HCT116 (cell line): Measurements from ENCODE around the gene TNP1. TPM values are rescaled to one million over a fixed set of nuclear protein-coding genes. Genes with fewer than 3 reads are reported as not detected.

ENCODE experiments used
- ATAC-seq: fragments of 200-7000 bp; cut with Tn5 transposase; 2 replicates; pipeline ENCODE4 v1.9.1; 2020; ENCODE audit warnings: mild to moderate bottlenecking, moderate library complexity
- BruUV-seq: library from RNA; stranded (reverse); fragments of 400-500 nt; replicated peaks from 2 replicates; lab custom pipeline; 2021; lab: Mats Ljungman, UMichigan
- CTCF ChIA-PET: fragments of 300-600 bp; sonication (Branson Sonifier 250); formaldehyde crosslinking; loops from one replicate; lab custom pipeline; 2021; ENCODE audit warnings: antibody characterized with exemption; lab: Charles Lee
- POLR2A ChIA-PET: fragments of 300-600, 350-600 bp; sonication (Branson Sonifier 250); formaldehyde crosslinking; loops from one replicate; lab custom pipeline; 2021; ENCODE audit warnings: antibody characterized with exemption; lab: Charles Lee
- RAD21 ChIA-PET, 2 experiments: fragments of 300-600 bp; sonication (Branson Sonifier 250); formaldehyde crosslinking; loops; one replicate each; lab custom pipeline; 2023; ENCODE audit warnings: low total read pairs in 2 of 2; ENCODE audit not compliant: uncharacterized antibody in 2 of 2, unreplicated experiment in 2 of 2, low non-redundant PET in 1 of 2; lab: Charles Lee
- DNase-seq: peaks from one replicate; pipeline ENCODE4 v3.0.0-alpha.2; 2010; ENCODE audit warnings: low read depth, low spot score
- H2AFZ ChIP-seq: fragments of 200-600 bp; shearing (Covaris generic), sonication (generic); 2 replicates; pipeline ENCODE4 v1.6.1; 2017; ENCODE audit warnings: low read depth, mixed run types, mixed read lengths, antibody characterized with exemption, low read length; ENCODE audit not compliant: poor library complexity, severe bottlenecking
- H3K27ac ChIP-seq: 2 replicates; pipeline ENCODE4 v1.5.1; 2012; ENCODE audit warnings: low read depth, low read length
- H3K27me3 ChIP-seq: fragments of 200-600 bp; sonication (generic); 2 replicates; pipeline ENCODE4 v1.6.1; 2016; ENCODE audit warnings: mixed run types, low read length, mixed read lengths; ENCODE audit not compliant: insufficient read depth
- H3K36me3 ChIP-seq, 2 experiments: fragments of 200-500 bp in 1 of 2; fragments of 200-600 bp in 1 of 2; sonication (Bioruptor generic) in 1 of 2; sonication (generic) in 1 of 2; 2 replicates each; pipeline versions ENCODE4 v1.5.1 to v1.6.1; 2014 to 2016; ENCODE audit warnings: low read length in 2 of 2, inconsistent platforms in 1 of 2, mixed read lengths in 1 of 2, mixed run types in 1 of 2; ENCODE audit not compliant: insufficient read depth in 2 of 2, control insufficient read depth in 1 of 2
- H3K4me1 ChIP-seq, 2 experiments: fragments of 200-600 bp in 1 of 2; sonication (generic) in 1 of 2; 2 replicates each; pipeline versions ENCODE4 v1.5.1 to v1.6.1; 2012 to 2017; ENCODE audit warnings: low read length in 2 of 2, inconsistent platforms in 1 of 2, mild to moderate bottlenecking in 1 of 2, mixed read lengths in 1 of 2, mixed run types in 1 of 2, moderate library complexity in 1 of 2; ENCODE audit not compliant: insufficient read depth in 2 of 2, control insufficient read depth in 1 of 2
- H3K4me2 ChIP-seq: fragments of 200-600 bp; sonication (generic); 2 replicates; pipeline ENCODE4 v1.6.1; 2017; ENCODE audit warnings: mixed run types, low read length, mixed read lengths
- H3K4me3 ChIP-seq, 2 experiments: fragments of 200-600 bp in 1 of 2; sonication (generic) in 1 of 2; replicated peaks in 1 of 2; 2 replicates each; pipeline ENCODE4 v1.5.1; 2011 to 2016; ENCODE audit warnings: low read length in 2 of 2, control low read depth in 1 of 2, low read depth in 1 of 2, mild to moderate bottlenecking in 1 of 2, mixed read lengths in 1 of 2, mixed run types in 1 of 2
- H3K79me2 ChIP-seq: fragments of 200-600 bp; sonication (generic); 2 replicates; pipeline ENCODE4 v1.6.1; 2017; ENCODE audit warnings: mild to moderate bottlenecking, mixed run types, low read length, moderate library complexity, mixed read lengths; ENCODE audit not compliant: insufficient read depth
- H3K9ac ChIP-seq: fragments of 200-600 bp; sonication (generic); 2 replicates; pipeline ENCODE4 v1.6.1; 2016; ENCODE audit warnings: low read length, mixed read lengths
- H3K9me2 ChIP-seq: fragments of 200-600 bp; sonication (generic), shearing (Covaris generic); 2 replicates; pipeline ENCODE4 v1.6.1; 2017; ENCODE audit warnings: mixed run types, mild to moderate bottlenecking, moderate library complexity; ENCODE audit not compliant: insufficient read depth
- H3K9me3 ChIP-seq, 2 experiments: fragments of 200-500 bp in 1 of 2; fragments of 200-600 bp in 1 of 2; sonication (Bioruptor generic) in 1 of 2; sonication (generic) in 1 of 2; 2 replicates each; pipeline ENCODE4 v1.6.1; 2014 to 2017; ENCODE audit warnings: low read length in 2 of 2, mixed read lengths in 2 of 2, inconsistent platforms in 1 of 2, low read depth in 1 of 2, mild to moderate bottlenecking in 1 of 2, mixed run types in 1 of 2, moderate library complexity in 1 of 2; ENCODE audit not compliant: control insufficient read depth in 1 of 2, insufficient read depth in 1 of 2
- H4K20me1 ChIP-seq: fragments of 200-600 bp; sonication (generic), shearing (Covaris generic); 2 replicates; pipeline ENCODE4 v1.6.1; 2017; ENCODE audit warnings: mixed run types, mild to moderate bottlenecking, moderate library complexity; ENCODE audit not compliant: insufficient read depth
- ATF3 ChIP-seq: IDR thresholded peaks from 2 replicates; pipeline ENCODE4 v1.6.1; 2012
- CBX3 ChIP-seq: IDR thresholded peaks from 2 replicates; pipeline ENCODE4 v1.6.1; 2012; ENCODE audit warnings: low read depth
- EGR1 ChIP-seq: IDR thresholded peaks from 2 replicates; pipeline ENCODE4 v1.6.1; 2012; ENCODE audit warnings: low read depth
- ELF1 ChIP-seq: IDR thresholded peaks from 2 replicates; pipeline ENCODE4 v1.6.1; 2012; ENCODE audit warnings: low read depth, borderline replicate concordance
- EZH2 ChIP-seq: fragments of 200-600 bp; sonication (generic); IDR thresholded peaks from 2 replicates; pipeline ENCODE4 v1.6.1; 2017; ENCODE audit warnings: antibody characterized with exemption, mixed run types
- EZH2phosphoT487 ChIP-seq: fragments of 200-600 bp; IDR thresholded peaks from 2 replicates; pipeline ENCODE4 v1.6.1; 2018; ENCODE audit warnings: antibody characterized with exemption, borderline replicate concordance
- FOSL1 ChIP-seq: IDR thresholded peaks from 2 replicates; pipeline ENCODE4 v1.6.1; 2012; ENCODE audit warnings: low read depth
- JUND ChIP-seq: IDR thresholded peaks from 2 replicates; pipeline ENCODE4 v1.6.1; 2012
- POLR2A ChIP-seq: IDR thresholded peaks from 2 replicates; pipeline ENCODE4 v1.7.0; 2011; ENCODE audit warnings: borderline replicate concordance; ENCODE audit not compliant: insufficient read depth, insufficient read length; ENCODE audit errors: extremely low read depth
- RAD21 ChIP-seq: IDR thresholded peaks from 2 replicates; pipeline ENCODE4 v1.6.1; 2012; ENCODE audit warnings: low read depth, mild to moderate bottlenecking
- SIN3A ChIP-seq: IDR thresholded peaks from 2 replicates; pipeline ENCODE4 v1.6.1; 2012; ENCODE audit warnings: low read depth
- SP1 ChIP-seq: IDR thresholded peaks from 2 replicates; pipeline ENCODE4 v1.6.1; 2012; ENCODE audit warnings: low read depth
- SRF ChIP-seq: IDR thresholded peaks from 2 replicates; pipeline ENCODE4 v1.6.1; 2012; ENCODE audit warnings: low read depth
- TCF7L2 ChIP-seq: IDR thresholded peaks from 2 replicates; pipeline ENCODE4 v1.7.0; 2011; ENCODE audit warnings: borderline replicate concordance, inconsistent platforms; ENCODE audit not compliant: insufficient read depth, insufficient read length; ENCODE audit errors: extremely low read depth
- YY1 ChIP-seq: IDR thresholded peaks from 2 replicates; pipeline ENCODE4 v1.6.1; 2011; ENCODE audit warnings: low read length, low read depth, moderate library complexity, mild to moderate bottlenecking; ENCODE audit not compliant: insufficient replicate concordance; ENCODE audit errors: extremely low read depth
- ZBTB33 ChIP-seq: IDR thresholded peaks from 2 replicates; pipeline ENCODE4 v1.6.1; 2011; ENCODE audit warnings: mild to moderate bottlenecking, low read length, moderate library complexity; ENCODE audit not compliant: insufficient replicate concordance; ENCODE audit errors: extremely low read depth
- ZFX ChIP-seq: fragments of 450-650 bp; IDR thresholded peaks from 2 replicates; pipeline ENCODE4 v1.6.1; 2017
- ZNF274 ChIP-seq: fragments of 200-500 bp; sonication (Bioruptor generic); IDR thresholded peaks from 2 replicates; pipeline ENCODE4 v1.6.1; 2014; ENCODE audit warnings: mild to moderate bottlenecking, low read depth, low read length, inconsistent platforms
- intact Hi-C: fragments of 100-400 bp; cut with micrococcal nuclease; formaldehyde crosslinking; loops from 2 replicates; pipeline ENCODE4 v1.10.0; 2022
- total RNA-seq: library from RNA; stranded (reverse); gene quantifications from one replicate; pipeline ENCODE4 v1.2.1, GENCODE V29; 2021; ENCODE audit not compliant: unreplicated experiment
- TF ChIP-seq, protein P1 (sequence below): IDR thresholded peaks from 2 replicates; pipeline ENCODE4 v1.6.1; 2012
- TF ChIP-seq, protein P2 (sequence below), 3 experiments: fragments of 200-600 bp in 1 of 3; sonication (generic) in 1 of 3; IDR thresholded peaks in 2 of 3; conservative IDR thresholded peaks in 1 of 3; 2 replicates each; pipeline ENCODE4 v1.5.1; 2012 to 2017; ENCODE audit warnings: low read depth in 2 of 3, low read length in 2 of 3, antibody characterized with exemption in 1 of 3, borderline replicate concordance in 1 of 3, control low read depth in 1 of 3, mild to moderate bottlenecking in 1 of 3, mixed read lengths in 1 of 3, mixed run types in 1 of 3, moderate library complexity in 1 of 3; ENCODE audit not compliant: insufficient read depth in 1 of 3

The TNP1 gene
- total RNA-seq, 1 experiment from 2014 or later = not detected

DNA sequence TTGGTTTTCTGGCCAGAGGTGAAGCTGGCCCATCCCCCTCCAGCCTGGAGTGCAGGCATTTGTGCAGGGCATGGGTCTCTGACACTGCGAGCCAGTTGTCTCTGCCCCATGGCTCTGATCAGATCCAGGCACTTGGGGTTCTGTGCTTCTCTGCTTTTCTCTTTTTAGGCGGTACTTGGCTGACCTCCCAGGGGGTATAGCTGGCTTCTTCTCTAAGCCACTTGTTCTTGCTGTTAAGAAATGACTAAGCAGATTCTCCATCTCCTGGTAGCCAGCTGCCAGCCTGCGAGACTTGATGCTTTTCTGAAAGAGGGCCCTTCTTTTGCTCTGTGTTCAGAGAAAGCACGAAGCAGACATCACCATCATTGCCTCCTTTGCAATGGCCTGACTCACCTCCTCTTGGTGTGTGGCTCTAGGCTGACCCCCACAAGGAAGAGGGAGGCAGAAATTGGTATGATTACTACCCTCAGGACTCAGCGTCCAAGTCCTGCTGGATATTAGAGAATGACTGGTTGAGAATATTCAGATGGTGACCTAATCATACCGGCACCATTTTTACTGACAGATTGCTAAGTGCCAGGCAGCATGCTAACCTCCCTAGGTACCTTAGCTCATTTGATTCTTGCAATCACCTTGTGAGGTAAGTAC, 32.7 kb downstream of the TNP1 start:
- no peak overlapping the region for H3K4me3 ChIP-seq
- no peak for ATAC-seq
- no peaks in the 10 kb centered on the region for H4K20me1 ChIP-seq
- BruUV-seq = no TSS peak
- no peak overlapping the region for H3K27ac ChIP-seq
- H3K36me3 ChIP-seq = no peaks in the 10 kb centered on the region
- no peaks in the 10 kb centered on the region for H3K79me2 ChIP-seq
- no peak for TF ChIP-seq EGR1
- no peak for TF ChIP-seq EZH2phosphoT487
- TF ChIP-seq ZFX = no peak
- TF ChIP-seq ZBTB33 = no peak
- no peak for TF ChIP-seq ZNF274
- TF ChIP-seq ELF1 = no peak
- TF ChIP-seq, protein P1, sequence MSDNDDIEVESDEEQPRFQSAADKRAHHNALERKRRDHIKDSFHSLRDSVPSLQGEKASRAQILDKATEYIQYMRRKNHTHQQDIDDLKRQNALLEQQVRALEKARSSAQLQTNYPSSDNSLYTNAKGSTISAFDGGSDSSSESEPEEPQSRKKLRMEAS = no peak
- TF ChIP-seq SRF = no peak
- TF ChIP-seq CBX3 = no peak
- no peak for TF ChIP-seq EZH2
- no peak for TF ChIP-seq SIN3A
- no peak for TF ChIP-seq TCF7L2
- TF ChIP-seq RAD21 = no peak
- no peak for TF ChIP-seq ATF3
- TF ChIP-seq, protein P2, sequence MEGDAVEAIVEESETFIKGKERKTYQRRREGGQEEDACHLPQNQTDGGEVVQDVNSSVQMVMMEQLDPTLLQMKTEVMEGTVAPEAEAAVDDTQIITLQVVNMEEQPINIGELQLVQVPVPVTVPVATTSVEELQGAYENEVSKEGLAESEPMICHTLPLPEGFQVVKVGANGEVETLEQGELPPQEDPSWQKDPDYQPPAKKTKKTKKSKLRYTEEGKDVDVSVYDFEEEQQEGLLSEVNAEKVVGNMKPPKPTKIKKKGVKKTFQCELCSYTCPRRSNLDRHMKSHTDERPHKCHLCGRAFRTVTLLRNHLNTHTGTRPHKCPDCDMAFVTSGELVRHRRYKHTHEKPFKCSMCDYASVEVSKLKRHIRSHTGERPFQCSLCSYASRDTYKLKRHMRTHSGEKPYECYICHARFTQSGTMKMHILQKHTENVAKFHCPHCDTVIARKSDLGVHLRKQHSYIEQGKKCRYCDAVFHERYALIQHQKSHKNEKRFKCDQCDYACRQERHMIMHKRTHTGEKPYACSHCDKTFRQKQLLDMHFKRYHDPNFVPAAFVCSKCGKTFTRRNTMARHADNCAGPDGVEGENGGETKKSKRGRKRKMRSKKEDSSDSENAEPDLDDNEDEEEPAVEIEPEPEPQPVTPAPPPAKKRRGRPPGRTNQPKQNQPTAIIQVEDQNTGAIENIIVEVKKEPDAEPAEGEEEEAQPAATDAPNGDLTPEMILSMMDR (IDR thresholded peaks at IDR 0.05 in 2 of 3, conservative IDR thresholded peaks at IDR 0.05 in 1 of 3; ENCODE audit: borderline replicate concordance in 1 of 3, insufficient read depth in 1 of 3, low read depth in 2 of 3, low read length in 2 of 3) = no peak
- no peak for TF ChIP-seq FOSL1
- TF ChIP-seq SP1 = no peak
- no peak for TF ChIP-seq YY1
- TF ChIP-seq JUND = no peak
- TF ChIP-seq POLR2A = no peak
- no peaks in the 10 kb centered on the region for H3K9me2 ChIP-seq
- no peaks in the 10 kb centered on the region for H3K4me1 ChIP-seq
- RAD21 ChIA-PET = no interaction called here
- CTCF ChIA-PET = no interaction called here
- intact Hi-C loops = no loop called here
- H3K9ac ChIP-seq = no peak overlapping the region
- POLR2A ChIA-PET = no interaction called here
- H2AFZ ChIP-seq = no peak overlapping the region
- H3K27me3 ChIP-seq = peaks cover 63% of the 10 kb centered on the region
- DNase-seq = no peak
- no peaks in the 10 kb centered on the region for H3K9me3 ChIP-seq
- no peak overlapping the region for H3K4me2 ChIP-seq
